NCI-H1105 treated with DMSO at 0.1 percent for 48 hours (cell line): Measurements from ENCODE around the gene INHBE.
"Not testable (repeated sequence)": the region's sequence is repeated elsewhere in the genome, so short reads cannot be mapped to it uniquely, and the experiment has no call there.

Experiments used
- DNase-seq: peaks from one replicate; lab custom pipeline; 2025; lab: John Stamatoyannopoulos, UW

Gene INHBE

DNA sequence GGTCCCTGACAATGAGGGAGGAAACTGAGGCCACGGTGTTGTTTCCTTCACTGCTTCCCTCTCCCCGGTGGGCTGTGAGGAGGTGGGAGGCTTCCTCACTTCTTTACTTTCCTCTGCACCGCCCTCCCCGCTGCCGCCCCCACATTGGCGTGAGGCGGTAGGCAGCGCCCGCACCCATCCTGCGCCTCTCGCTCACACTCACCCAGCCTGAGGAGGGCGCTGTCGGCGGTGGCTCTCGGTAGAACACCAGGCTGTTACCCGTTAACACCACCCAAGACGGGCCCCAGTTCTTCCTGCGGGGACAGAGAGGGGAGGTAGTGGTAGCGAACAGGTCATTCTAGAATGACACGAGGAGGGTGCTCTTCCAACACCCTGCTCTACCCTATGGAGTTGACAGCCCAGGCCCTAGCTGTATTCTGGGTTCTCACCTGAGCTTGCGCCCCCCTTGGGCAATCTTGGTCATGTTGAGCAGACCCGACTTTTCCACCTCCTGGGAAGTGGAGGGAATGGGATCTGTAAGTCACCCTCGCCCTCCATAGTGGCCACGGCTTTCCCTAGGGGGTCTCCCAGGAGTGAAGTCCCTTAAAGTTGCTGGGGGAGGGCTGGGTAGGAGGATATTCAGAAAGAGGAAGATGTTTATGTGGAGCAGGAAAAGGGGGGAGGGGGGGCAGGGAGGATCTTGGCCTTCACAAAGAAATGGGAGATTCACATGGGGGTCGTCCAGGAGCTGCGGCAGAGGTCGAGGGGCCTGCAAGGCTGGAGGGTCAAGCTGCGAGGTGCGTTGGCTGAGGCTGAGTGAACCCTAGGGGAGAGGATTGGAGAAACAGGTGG is 21.3 kb downstream of the INHBE start:
- no peak for DNase-seq

- no peak for DNase-seq
Observed at GRCh38 chr12:57476993-57477709, 22.0 kb downstream of the INHBE start.

GRCh38 chr12:57477710-57478681 is 22.9 kb downstream of the INHBE start:
- no peak for DNase-seq

DNA sequence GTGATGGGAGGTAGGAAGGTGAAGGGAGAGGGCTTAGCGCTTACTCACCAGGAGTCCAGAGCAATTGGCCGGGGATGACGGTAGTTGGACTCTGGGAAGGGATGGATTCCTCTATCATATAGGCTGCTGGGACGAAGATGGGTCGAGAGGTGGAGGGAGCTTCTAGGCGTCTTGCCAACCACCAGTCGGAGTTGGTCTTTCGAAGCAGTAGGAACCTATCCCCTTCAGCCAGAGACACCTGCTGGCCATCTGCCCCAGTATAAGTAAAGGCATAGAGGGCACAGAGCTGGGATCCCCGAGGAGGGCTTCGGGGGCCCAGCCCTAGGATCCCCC is 23.9 kb downstream of the INHBE start:
- DNase-seq, result no peak

DNA sequence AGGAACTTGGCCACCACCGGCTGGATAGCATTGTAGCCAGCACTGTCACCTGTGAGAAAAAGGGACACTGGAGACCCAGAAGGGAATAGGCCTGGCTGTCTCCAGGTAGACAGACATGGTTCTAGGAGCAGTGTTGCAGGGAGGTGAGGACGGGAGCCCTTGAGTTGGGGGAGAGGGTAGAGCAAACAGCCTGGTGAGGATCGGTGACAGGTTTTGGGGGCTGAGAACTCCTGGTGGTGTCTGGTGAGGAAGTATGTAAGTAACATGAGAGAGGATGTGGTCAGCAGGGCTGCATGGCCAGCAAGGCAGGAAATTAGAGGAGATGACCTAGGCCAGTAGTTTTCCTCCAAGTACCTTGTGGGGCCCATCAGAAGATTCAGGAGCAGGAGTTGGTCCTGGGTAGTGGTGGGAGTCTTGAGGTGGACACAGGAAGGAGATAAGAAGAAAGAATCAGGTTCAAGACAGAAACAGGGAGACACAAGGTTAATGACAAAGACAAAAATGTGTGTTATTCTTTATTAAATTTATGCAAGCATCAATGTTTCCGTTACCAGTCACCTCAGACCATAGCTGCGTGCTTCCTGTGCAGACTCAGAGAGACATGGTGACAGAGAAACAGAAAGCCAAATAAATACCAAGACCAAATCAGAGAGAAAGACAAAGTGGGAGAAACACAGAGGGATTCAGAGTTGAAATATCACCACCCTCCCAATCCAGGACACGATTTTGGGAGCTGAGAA is 24.4 kb downstream of the INHBE start, which contains the start of gene ARHGAP9:
Gene ARHGAP9, minus strand, starts transcription at position 491 of the 740 bp plus-strand sequence. Its CDS starts 460 bp downstream, at position 31.
- DNase-seq, result no peak

- no peak for DNase-seq
Observed at GRCh38 chr12:57481671-57482070, 26.6 kb downstream of the INHBE start.

DNA sequence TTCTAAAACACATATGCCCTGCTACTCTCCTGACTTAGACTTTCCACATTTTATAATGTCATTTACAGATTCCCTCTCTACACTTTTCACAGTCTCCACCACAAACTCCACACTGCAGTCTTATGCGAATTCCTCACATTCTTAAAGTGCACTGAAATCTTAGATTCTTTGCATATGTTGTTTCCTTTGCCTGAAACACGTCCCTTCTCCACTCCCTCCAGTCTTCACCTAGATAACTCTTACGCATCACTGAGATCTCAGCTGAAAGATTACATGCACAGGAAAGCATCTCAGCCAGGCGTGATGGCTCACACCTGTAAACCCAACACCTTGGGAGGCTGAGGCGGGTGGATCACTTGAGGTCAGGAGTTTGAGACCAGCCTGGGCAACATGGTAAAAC is 28.4 kb downstream of the INHBE start:
- DNase-seq, result no peak

DNA sequence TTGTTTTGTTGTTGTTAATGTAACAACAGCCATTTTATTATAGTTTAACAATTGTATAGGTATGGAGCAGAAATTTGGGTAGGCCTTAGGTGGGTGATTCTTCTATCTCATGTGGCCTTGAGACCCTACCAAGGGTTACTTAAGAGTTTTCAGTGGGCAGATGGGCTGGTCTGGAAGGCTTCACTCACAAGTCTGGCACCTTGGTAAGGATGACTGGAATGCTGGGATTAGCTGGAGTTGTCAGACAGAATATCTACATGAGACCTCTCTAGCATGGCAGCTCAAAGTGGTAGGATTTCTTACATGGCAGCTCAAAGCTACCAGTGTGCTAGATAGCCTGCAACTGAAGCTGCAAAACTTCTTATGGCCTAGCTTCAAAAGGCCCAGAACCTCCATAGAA is 30.6 kb downstream of the INHBE start:
- no peak for DNase-seq

GRCh38 chr12:57487055-57487596 is 32.0 kb downstream of the INHBE start:
- no peak for DNase-seq

DNA sequence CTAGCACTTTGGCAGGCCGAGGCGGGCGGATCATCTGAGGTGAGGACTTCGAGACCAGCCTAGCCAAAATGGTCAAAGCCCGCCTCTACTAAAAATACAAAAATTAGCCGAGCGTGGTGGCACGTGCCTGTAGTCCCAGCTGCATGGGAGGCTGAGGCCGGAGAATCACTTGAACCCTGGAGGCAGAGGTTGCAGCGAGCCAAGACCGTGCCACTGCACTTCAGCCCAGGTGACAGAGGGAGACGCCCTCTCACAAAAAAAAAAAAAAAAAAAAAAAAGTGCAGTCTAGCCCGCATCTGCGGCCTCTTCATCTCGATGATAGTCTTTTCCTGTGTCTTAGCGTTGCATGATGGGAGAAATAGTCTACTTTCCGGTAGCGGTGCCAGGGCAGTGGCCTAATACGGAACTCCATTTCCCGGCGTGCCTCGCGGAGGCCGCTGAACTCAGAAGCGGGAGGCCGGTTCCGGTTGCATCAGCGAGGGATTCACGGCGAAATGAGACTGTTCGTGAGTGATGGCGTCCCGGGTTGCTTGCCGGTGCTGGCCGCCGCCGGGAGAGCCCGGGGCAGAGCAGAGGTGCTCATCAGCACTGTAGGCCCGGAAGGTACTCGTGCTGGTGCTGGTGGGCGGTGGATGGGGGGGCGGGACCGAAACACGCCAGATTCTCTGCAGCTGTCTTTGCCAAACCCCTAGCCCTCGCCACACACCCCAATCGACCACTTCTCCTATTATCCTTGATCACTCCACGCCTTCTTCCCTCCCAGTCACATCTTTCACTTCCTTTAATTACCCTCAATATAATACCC is 32.7 kb downstream of the INHBE start, which contains the start of gene MARS1:
Gene MARS1, plus strand, starts transcription at position 472 of the 805 bp plus-strand sequence. Its CDS starts 23 bp downstream, at position 495.
- peak; percentile 90 for DNase-seq

DNA sequence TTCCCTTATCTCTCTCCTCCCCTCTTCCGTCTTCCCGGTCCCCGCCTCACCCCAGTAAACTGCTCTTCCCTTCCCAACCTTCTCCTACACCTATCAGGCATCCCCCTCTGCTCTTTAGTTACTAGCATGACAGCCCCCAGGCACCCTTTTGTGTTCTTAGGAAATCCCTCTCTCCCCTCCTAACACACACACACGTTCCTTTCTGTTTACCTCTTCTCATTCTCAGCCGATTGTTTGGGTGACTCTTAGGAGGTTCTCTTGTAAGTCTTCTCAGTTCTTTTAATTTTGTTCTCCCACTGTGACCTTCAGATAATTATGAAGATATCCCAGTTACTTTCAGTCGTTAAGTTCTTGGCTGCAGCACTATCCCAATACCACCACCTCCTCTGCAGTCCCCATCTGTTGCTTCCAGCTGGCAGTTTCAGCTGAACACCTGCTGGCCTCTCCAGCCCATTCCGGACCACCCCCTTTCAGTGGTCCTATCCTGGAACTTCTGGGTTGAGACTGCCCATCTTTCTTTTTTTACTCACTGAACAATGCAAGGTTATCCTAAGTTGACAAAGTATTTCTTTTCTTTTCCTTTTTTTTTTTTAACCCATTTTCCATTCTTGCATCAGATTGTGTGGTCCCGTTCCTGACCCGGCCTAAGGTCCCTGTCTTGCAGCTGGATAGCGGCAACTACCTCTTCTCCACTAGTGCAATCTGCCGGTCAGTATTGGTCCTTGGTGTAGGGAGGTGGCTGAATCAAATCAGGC is 33.5 kb downstream of the INHBE start:
- no peak for DNase-seq

DNA sequence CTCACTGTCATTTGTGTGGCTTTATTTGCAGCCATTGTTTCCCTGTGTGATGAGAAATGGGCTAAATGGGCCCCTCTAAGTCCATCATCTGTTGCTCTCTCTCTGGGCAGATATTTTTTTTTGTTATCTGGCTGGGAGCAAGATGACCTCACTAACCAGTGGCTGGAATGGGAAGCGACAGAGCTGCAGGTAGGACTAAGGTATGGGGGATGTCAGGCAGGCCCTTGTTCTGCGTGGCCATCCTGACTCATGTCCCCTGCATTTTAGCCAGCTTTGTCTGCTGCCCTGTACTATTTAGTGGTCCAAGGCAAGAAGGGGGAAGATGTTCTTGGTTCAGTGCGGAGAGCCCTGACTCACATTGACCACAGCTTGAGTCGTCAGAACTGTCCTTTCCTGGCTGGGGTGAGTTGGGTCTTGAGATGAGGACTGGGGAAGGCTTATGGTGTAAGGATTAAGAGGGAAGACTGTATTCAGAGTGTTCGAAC is 34.1 kb downstream of the INHBE start:
- DNase-seq, result no peak

DNA sequence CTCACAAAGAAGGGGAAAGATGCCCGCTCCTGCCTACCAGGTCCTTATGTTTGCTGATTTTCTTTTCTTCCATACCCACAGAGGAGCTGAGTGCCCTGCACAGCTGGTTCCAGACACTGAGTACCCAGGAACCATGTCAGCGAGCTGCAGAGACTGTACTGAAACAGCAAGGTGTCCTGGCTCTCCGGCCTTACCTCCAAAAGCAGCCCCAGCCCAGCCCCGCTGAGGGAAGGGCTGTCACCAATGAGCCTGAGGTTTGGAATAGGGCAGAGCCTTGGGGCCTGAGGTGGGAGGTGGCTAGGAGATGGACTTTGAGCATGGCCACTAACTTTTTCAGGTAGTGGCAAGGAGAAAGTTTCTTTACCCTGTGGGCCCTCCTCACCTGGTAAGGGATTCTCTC is 35.0 kb downstream of the INHBE start:
- no peak for DNase-seq

DNA sequence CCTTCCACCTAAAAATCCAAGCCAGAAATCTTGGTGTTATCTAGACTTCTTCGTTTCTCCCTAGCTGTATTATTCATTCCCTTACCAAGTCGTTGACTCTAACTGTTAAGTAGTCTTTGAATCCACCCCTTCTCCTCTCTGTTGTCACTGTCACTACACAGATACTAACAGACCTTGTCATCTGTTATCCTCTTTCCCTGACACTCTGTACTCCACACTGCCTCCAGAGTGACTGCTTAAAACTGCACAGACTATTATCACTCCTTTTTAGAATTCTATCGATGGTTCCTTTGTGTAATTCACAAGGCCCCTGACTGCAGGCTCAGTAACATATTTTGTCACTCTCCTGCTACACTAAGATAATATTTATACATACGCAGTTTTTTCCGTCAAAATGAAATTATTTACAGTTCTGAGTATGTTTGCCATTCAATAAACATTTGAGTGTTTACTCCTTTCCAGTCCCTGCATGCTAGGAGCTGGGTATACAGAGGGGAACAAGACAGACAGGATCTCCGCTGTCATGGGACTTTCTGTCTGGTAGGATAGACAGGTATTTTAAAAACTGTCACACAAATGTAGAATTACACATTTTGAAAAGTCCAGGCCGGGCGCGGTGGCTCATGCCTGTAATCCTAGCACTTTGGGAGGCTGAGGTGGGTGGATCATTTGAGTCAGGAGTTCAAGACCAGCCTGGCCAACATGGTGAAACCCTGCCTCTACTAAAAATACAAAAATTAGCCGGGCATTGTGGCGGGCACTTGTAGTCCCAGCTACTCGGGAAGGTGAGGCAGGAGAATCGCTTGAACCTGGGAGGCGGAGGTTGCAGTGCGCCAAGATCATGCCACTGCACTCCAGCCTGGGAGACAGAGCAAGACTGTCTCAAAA is 36.5 kb downstream of the INHBE start:
- DNase-seq, result no peak

GRCh38 chr12:57495051-57495701 is 40.1 kb downstream of the INHBE start:
- DNase-seq, result not testable (repeated sequence)

DNA sequence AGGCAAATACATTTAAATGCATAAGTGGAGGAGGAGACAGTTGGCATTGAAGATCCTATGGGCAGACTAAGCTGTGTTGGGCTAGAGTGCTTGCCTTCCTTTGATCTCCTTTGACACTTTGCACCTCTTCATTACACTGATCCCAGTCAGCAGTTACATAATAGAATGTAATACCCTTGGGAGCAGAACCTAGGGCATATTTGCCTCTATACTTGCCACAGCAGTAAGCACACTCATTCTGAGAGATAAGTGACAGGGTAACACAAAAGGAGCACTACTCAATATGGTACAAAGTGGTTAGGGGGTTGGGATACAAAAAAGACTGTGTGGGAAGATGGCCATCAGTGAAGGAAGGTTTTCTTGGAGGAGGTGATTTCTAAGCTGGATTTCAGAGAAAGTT is 41.7 kb downstream of the INHBE start:
- no peak for DNase-seq

- no peak for DNase-seq
Observed at GRCh38 chr12:57497223-57498131, 42.4 kb downstream of the INHBE start.
